NCI-H2107 treated with DMSO at 0.1 percent for 48 hours (cell line): ENCODE results near the gene RPS15A.

ENCODE experiments used
- DNase-seq: peaks from one replicate; lab custom pipeline; 2025; ENCODE audit not compliant: unreplicated experiment; lab: John Stamatoyannopoulos, UW

The RPS15A gene

GRCh38 chr16:18789850-18790706 is at the start of gene RPS15A:
Gene RPS15A (minus strand): TSS chr16:18790334. CDS start chr16:18789113, 1,221 bp downstream.
- peak; percentile 96 for DNase-seq

DNA sequence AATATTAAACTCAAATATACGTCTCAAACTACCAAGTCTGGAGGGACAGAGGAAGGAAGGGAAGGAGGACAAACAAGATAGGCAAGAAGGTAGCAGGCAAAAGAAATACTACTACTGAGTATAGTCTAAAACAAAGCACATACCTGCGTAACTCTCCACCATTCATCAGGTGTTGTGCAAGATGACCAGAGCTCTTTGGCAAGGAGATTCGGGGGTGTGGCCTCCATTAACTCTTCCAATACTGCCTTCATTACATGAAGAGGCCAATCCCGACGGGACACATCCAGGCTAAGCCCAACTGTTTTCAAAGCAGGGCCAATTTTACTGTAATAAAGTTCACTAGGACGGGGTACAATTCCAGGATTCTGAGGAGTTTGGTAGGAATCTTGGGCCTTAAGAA is 49.4 kb upstream of the RPS15A start:
- no peak for DNase-seq

DNA sequence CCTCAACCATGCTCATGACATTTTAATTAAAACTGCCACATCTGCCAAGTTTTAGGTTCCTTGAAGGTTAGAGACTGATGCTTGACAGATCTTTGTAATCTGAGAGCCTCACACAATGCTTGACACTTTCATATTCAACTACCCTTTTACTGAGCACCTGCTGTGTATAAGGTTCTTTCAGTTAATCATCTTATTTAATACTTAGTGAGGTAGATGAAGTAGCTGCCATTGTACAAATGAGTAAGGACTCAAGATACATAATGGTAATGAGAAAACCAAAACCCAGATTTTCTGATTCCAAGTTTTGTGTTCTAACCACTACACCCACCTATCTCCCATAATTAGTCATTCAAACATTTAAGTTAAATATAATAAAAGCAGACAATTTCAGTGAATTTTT is 46.6 kb upstream of the RPS15A start:
- no peak for DNase-seq

DNA sequence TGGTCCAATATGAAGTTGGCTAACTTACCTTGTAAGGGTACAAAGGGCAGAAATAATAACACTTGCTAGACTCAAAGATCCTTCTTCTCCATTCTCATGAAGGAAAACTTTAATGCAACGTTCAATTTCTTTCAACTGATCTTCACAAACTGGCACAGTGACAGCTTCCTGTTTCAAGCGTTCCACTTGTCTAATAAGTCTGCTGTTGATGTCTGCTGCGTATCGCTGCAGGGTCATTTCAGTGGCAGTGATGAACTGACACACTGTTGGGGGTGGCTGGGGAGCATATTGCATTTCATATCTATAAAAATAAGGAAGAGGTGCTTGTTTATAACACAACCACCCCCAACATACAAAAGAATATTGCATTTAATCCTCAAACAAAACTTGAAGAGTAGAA is 44.7 kb upstream of the RPS15A start:
- DNase-seq: no peak

DNA sequence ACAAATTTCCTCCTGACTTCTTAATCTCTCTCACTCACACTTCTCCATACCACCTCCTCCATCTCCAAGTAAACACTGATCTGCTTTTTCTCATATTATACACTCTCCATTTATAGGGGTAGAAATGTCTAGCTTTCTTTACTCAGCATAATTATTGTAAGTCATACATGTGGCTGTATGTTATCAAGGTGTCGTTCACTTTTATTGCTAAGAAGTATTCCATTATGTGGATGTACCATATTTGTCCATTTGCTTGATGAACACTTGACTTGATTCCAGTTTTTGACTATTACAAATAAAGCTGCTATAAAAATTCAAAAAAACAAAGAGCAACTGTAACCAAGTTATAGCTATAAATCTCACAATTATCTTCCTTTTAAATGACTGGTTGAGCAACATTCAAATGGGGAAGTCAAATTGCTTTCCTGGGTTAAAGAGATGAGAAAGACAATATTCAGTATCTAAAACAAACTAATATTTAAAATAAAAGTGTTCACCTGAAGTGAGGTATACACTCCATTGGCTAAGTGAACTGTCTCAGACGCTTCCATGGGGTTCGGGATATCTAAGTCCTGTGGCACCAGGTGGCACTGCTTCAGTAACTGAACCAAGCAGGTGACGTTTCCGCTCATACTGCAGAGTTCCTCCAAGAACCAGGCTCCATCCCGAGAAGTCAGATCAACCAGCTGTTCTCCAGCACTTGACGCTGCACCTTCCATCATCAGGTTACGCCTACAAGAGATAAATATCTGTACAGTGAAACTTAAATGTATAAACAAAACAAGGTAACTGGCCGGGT is 43.8 kb upstream of the RPS15A start:
- no peak for DNase-seq

- no peak for DNase-seq
Measured at GRCh38 chr16:18832613-18833012, 42.5 kb upstream of the RPS15A start.

- no peak for DNase-seq
Measured at GRCh38 chr16:18832006-18832405, 41.9 kb upstream of the RPS15A start.

DNA sequence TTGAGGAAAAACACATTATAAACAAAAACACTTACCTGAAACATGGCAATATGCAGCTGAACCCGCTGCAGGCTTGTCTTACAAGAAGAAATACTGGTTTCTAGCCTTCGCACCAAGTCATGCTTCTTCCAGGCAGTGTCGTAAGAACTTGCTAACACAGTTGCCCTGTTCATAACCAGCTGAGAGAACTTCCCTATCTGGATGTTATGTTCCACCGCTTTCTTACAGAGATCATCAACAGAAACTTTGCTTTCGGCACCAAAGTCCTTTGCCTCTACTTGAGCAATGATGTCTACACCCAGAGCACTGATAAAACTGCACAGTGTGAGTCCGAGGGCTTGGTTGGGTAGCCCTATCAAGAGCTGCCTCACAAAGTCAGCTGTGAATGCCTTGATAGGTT is 39.1 kb upstream of the RPS15A start:
- no peak for DNase-seq

- no peak for DNase-seq
Measured at GRCh38 chr16:18827890-18828289, 37.8 kb upstream of the RPS15A start.

GRCh38 chr16:18816286-18816685 is 26.2 kb upstream of the RPS15A start:
- no peak for DNase-seq

GRCh38 chr16:18811925-18812324 is 21.8 kb upstream of the RPS15A start:
- no peak for DNase-seq

DNA sequence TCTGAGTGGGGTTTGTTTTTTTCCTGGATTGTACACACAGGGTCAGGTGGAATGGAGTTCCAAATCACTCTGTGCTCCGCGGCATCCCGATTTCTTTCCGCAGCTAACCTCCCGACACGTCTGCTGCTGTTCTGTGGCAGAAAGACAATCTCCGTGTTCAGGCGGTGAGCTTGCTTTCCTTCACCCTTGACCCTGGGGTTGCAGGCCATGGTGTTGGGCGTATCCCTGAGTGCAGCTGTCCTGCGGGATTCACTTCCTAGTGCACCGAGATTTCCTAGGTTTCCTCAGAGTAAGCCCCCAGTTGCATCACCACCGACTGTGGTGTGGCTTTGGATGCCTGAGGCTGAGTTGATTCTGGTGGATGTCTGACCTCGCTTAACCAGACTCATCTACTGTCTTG is 19.0 kb upstream of the RPS15A start:
- DNase-seq: no peak

DNA sequence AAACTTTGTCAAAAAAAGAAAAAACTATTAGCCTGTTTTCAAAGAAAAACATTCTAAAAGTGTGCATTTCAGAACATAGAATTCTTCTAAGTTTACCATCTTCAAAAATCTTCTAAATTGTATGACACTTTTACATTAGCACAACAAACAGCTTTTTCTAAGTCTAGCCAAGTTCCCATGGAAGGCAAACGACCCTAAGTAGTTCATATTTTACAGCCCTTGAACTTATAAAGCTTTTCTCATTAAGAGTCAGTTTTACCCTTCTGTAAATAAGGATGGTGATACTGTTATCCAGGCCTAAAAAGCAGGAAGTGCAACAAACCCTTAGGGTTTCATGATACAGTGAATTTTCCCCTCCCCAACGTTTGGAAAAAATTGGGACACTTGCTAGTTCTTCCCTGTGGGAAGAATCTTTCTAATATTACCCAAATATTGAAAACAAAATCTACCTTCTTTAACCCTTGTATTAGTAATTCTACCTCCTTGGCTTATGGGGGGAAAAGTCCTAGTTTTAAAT is 15.2 kb upstream of the RPS15A start:
- no peak for DNase-seq

DNA sequence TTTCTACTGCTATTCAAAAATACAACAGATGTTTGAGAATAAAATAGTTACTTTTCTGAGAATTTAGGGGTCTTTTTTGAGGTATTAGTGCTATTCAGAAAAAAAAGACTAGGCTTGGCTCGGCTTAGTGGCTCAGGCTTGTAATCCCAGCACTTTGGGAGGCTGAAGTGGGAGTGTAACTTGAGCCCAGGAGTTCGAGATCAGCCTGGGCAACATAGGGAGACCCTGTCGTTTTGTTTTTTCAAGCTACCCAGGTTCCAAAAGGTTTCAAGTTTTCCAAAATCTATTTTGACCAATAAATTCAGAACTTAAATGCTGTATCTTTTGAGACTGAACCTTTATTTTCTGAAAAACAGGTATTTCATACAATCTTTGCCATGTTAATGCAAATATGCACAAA is 14.4 kb upstream of the RPS15A start:
- no peak for DNase-seq

- no peak for DNase-seq
Measured at GRCh38 chr16:18803569-18804462, 13.7 kb upstream of the RPS15A start.

GRCh38 chr16:18802767-18803343 is 12.7 kb upstream of the RPS15A start:
- DNase-seq: no peak

- DNase-seq: peak; percentile 96
Measured at GRCh38 chr16:18801145-18801972, 11.2 kb upstream of the RPS15A start, which contains the start of gene ARL6IP1. Gene ARL6IP1 (minus strand): TSS chr16:18801549. CDS start chr16:18801466, 83 bp downstream.

DNA sequence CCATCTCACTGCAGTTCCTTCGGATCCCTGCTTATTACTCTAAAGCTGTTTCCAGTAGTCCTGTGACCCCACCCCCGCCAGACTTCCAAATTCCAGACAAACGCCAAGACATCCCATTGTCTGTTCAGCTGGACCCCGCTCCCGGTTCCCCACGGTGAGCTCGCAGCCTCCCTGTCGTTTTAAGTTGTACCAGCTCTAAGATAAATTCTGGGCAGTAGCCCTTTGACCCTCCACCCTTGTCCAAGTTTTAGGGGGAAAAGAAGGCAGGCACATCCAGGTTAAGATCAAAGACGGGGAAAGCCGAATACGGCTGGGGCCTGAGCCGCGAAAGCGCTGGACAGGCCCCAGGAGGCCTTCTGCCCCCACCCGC is 10.6 kb upstream of the RPS15A start:
- no peak for DNase-seq

GRCh38 chr16:18800293-18800692 is 10.2 kb upstream of the RPS15A start:
- no peak for DNase-seq

DNA sequence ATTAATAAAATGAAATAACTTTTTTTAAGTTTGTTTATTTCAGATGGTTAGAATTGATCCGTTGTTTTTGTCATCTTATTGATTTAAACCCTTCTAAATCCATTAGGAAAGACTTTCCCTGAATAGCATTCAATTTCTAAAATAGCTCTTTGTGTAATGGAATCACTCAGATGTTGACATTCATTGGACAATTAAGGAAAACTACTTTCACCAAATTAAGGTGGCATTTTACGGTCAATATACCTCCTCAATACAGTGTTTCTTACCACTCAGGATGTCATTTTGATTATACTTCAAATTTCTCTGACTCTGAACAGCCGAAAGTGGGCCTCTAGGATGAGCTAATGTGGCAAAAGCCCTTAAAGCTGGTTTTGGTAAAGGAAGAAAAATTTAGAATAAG is 9.4 kb upstream of the RPS15A start:
- no peak for DNase-seq
